Testis (tissue), 3 donors: ENCODE data around the gene RGS9. TPM values are rescaled to one million over a fixed set of nuclear protein-coding genes. Genes with fewer than 3 reads are reported as not detected.

Source experiments
- DNase-seq: peaks from one replicate; pipeline ENCODE4 v3.0.0-alpha.2; 2019
- H3K27ac ChIP-seq, 2 donors: fragments of 200-600 bp; sonication (generic); one replicate each; pipeline ENCODE4 v1.5.1; 2019
- H3K27me3 ChIP-seq: fragments of 200-600 bp; sonication (generic); one replicate; pipeline ENCODE4 v1.5.1; 2019
- H3K36me3 ChIP-seq: fragments of 200-600 bp; sonication (generic); one replicate; pipeline ENCODE4 v1.5.1; 2017; ENCODE audit warnings: low read depth; ENCODE audit errors: missing control alignments
- H3K4me1 ChIP-seq: fragments of 200-600 bp; sonication (generic); one replicate; pipeline ENCODE4 v1.5.1; 2019
- H3K4me3 ChIP-seq, 2 donors: fragments of 200-600 bp; sonication (generic); one replicate each; pipeline ENCODE4 v1.5.1; 2017 to 2019
- H3K9me3 ChIP-seq: fragments of 200-600 bp; sonication (generic); one replicate; pipeline ENCODE4 v1.5.1; 2017
- POLR2A ChIP-seq: fragments of 450-650 bp; IDR thresholded peaks from one replicate; pipeline ENCODE4 v1.6.1; 2017; ENCODE audit warnings: antibody characterized with exemption, mild to moderate bottlenecking, moderate library complexity
- WGBS, 2 donors: methylation state at CpG; one replicate each; pipeline ENCODE4 v1.1.5; 2018; 5-methylcytosine and 5-hydroxymethylcytosine counted together
- intact Hi-C: fragments of 100-400 bp; cut with DNase I; formaldehyde crosslinking; loops from one replicate; pipeline ENCODE4 v1.15.1; 2023; ENCODE audit warnings: low total_unique reads
- polyA plus RNA-seq: library from polyadenylated mRNA; stranded (reverse); fragments of 350-450 nt; fragmentation: Illumina TruSeq; extraction: RNeasy Lipid Tissue Mini Kit (QIAGEN cat#74804); gene quantifications from one replicate; pipeline ENCODE4 v1.2.3, GENCODE V29; 2014; ENCODE audit warnings: low read depth, low replicate concordance; ENCODE audit not compliant: insufficient read depth
- total RNA-seq, 2 donors: library from RNA; depleted of rRNA; stranded (reverse); fragments of >200 nt; gene quantifications; one replicate each; pipeline ENCODE4 v1.2.3, GENCODE V29; 2016
- TF ChIP-seq, protein P1 (sequence below), 3 experiments: fragments of 450-650 bp in 2 of 3; fragments of 200-600 bp in 1 of 3; sonication (generic) in 1 of 3; IDR thresholded peaks; one replicate each; pipeline ENCODE4 v1.5.1; 2016 to 2019; ENCODE audit warnings: antibody characterized with exemption in 3 of 3, mild to moderate bottlenecking in 2 of 3, moderate library complexity in 1 of 3

RGS9 gene
- total and polyA plus RNA-seq, 3 donors from 2014 or later: 4.6 to 7.9 (median 5.7) TPM

DNA sequence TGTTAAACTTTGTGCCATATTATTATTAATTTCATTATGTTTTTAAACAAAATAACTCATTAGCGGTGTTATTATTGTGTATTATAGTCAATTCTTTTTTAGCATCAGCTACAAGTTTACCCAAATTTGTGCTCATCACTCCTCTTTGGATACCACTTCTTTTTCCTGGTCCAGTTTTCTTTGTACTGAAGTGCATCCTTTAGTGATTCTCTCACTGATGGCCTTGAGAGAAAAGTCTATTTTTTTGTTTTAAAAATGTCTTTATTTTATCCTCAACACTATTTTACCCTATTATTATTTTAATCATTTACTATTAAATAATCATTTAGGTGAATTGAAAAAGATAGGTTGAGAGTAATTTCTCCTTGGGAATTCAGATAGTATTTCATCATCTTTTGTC lies 99.2 kb downstream of the RGS9 start:
- 0 to 94% methylated on average over 1 of the region's 1 CpG for whole genome bisulfite sequencing, 2 donors
- no peak overlapping the region for H3K4me3 ChIP-seq
- no peaks in the 10 kb centered on the region for H3K9me3 ChIP-seq
- H3K36me3 ChIP-seq: no peaks in the 10 kb centered on the region
- no peaks in the 10 kb centered on the region for H3K27me3 ChIP-seq
- H3K4me1 ChIP-seq: no peaks in the 10 kb centered on the region
- no peak for DNase-seq
- H3K27ac ChIP-seq: no peak overlapping the region
- TF ChIP-seq, protein P1, sequence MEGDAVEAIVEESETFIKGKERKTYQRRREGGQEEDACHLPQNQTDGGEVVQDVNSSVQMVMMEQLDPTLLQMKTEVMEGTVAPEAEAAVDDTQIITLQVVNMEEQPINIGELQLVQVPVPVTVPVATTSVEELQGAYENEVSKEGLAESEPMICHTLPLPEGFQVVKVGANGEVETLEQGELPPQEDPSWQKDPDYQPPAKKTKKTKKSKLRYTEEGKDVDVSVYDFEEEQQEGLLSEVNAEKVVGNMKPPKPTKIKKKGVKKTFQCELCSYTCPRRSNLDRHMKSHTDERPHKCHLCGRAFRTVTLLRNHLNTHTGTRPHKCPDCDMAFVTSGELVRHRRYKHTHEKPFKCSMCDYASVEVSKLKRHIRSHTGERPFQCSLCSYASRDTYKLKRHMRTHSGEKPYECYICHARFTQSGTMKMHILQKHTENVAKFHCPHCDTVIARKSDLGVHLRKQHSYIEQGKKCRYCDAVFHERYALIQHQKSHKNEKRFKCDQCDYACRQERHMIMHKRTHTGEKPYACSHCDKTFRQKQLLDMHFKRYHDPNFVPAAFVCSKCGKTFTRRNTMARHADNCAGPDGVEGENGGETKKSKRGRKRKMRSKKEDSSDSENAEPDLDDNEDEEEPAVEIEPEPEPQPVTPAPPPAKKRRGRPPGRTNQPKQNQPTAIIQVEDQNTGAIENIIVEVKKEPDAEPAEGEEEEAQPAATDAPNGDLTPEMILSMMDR (IDR thresholded peaks at IDR 0.05): no peak
- TF ChIP-seq POLR2A: no peak
- intact Hi-C loops: no loop called here

DNA sequence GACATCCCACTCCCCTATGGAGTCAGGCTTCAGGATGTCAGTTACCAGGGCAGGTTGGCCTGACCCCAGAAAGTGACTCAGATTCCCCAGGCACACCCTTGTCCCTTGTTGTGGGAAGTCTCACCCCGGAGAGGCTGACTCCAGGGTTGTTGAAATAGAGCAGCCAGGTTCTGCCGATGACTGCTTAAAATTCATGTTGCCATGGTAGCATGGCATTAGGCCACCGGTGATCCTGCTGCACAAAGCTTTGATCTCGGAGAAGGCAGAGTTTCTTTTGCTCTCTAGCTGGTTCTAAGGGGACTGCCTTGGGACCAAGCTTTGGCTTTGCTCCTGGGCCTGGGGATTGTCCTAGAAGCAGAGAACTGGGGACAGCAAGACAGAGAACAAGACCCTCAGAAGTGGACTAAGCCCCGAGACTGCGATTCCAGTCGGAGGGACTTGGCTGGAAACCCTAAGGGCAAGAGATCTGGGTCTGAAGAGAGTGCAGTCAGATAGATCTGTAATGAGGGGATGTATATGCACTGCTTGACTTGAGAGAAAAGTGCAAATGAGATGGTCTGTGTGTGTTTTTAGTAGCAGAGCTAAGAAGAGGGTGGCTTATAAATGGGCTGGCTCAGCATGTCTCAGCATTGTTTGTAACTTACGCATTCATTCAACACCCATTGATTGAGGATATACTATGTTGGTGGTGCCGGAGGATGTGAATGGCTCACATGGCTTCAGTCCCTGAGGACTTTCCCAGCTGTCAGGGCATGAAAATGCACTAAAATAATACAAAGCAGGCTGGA lies 106.9 kb downstream of the RGS9 start:
- no peaks in the 10 kb centered on the region for H3K27me3 ChIP-seq
- H3K4me1 ChIP-seq: peaks cover 3% of the 10 kb centered on the region
- H3K9me3 ChIP-seq: no peaks in the 10 kb centered on the region
- DNase-seq: no peak
- 55 to 59% methylated on average over 8 to 9 of the region's 9 CpGs for WGBS, 2 donors
- intact Hi-C loops: no loop called here
- H3K36me3 ChIP-seq: no peaks in the 10 kb centered on the region
- H3K27ac ChIP-seq: no peak overlapping the region
- TF ChIP-seq, protein P1 (IDR thresholded peaks at IDR 0.05): no peak
- no peak overlapping the region for H3K4me3 ChIP-seq

DNA sequence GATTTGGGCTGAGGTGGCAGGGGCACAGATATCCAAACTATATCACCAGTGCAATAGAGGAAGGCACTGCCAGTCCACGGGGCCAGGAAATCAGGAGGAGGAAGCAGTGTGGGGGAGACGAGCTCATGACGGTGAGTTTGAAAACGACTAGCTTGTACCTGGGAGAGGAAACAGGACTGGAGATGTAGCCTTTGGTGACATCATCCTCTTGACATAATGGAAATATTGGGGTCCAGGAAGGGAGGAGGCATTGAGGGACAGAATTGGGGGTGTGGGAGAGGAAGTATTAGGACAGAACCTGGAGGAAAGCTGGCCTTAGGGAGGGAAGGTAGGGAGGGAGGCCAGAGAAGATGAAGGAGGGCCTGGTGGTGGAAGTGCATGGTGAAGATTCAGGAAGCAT lies 109.1 kb downstream of the RGS9 start:
- H3K4me3 ChIP-seq: no peak overlapping the region
- H3K27ac ChIP-seq: no peak overlapping the region
- H3K4me1 ChIP-seq: peaks cover 3% of the 10 kb centered on the region
- H3K27me3 ChIP-seq: no peaks in the 10 kb centered on the region
- WGBS, 2 donors: 70 to 75% methylated on average over 4 of the region's 4 CpGs
- TF ChIP-seq, protein P1 (IDR thresholded peaks at IDR 0.05): no peak
- TF ChIP-seq POLR2A: no peak
- no peaks in the 10 kb centered on the region for H3K9me3 ChIP-seq
- no peaks in the 10 kb centered on the region for H3K36me3 ChIP-seq
- no peak for DNase-seq
- intact Hi-C loops: no loop called here

DNA sequence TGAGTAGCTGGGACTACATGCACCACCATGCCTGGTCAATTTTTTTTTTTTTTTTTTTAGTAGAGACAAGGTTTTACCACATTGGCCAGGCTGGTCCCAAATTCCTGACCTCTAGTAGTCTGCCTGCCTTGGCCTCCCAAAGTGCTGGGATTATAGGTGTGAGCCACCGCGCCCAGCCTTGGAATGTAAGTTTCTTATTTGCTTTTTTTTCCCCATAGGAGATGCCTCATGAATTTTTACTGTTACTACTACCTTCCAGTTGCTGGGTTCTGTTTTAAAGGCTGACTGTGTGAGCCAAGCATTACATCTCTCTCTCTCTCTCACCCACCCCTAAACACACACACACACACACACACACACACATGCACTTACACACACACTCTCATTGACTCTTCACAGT lies 112.6 kb downstream of the RGS9 start:
- no peaks in the 10 kb centered on the region for H3K36me3 ChIP-seq
- intact Hi-C loops: no loop called here
- H3K4me1 ChIP-seq: no peaks in the 10 kb centered on the region
- TF ChIP-seq, protein P1 (IDR thresholded peaks at IDR 0.05): no peak
- no peak for TF ChIP-seq POLR2A
- DNase-seq: no peak
- no peaks in the 10 kb centered on the region for H3K9me3 ChIP-seq
- H3K4me3 ChIP-seq: no peak overlapping the region
- H3K27me3 ChIP-seq: no peaks in the 10 kb centered on the region
- WGBS, 2 donors: 100% methylated on average over 2 of the region's 2 CpGs
- H3K27ac ChIP-seq: no peak overlapping the region

DNA sequence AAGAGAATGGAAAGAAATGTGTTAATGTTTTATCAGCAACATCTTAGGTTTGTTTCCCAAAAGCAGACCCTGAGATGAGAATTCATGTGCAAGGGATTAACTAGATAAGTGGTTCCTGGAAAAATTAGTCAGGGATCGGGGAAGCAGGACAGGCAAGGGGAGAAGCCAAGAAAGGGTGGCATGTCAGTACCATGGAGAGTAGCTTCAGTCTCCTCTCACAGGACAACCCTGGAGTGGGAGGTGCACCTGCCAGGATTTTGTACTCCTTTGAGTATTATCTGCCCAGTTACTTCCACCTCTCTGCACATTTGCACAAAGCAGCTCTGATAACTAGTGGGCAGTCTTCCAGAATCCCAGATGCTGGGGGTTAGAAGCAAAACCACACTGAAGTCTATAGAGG lies 117.0 kb downstream of the RGS9 start:
- 32 to 58% methylated on average over 1 of the region's 1 CpG for WGBS, 2 donors
- intact Hi-C loops: no loop called here

More for the DNA sequence above, 117.0 kb downstream of the RGS9 start:
- Histone ChIP-seq H3K4me3 (no peak overlapping the region), H3K27me3 (no peaks in the 10 kb centered on the region), H3K9me3 (no peaks in the 10 kb centered on the region), H3K4me1 (no peaks in the 10 kb centered on the region), H3K27ac (no peak overlapping the region), H3K36me3 (no peaks in the 10 kb centered on the region)
- DNase-seq: no peak
- TF ChIP-seq POLR2A: no peak
- TF ChIP-seq, protein P1 (IDR thresholded peaks at IDR 0.05): no peak
